OCI-LY1 (cell line): ENCODE data around the gene AP4S1.

Experiments used
- EZH2 ChIP-seq: fragments of 200-600 bp; sonication (generic), shearing (Covaris generic); IDR thresholded peaks from 2 replicates; pipeline ENCODE4 v1.8.0; 2017; ENCODE audit warnings: borderline replicate concordance, mixed run types, mild to moderate bottlenecking, antibody characterized with exemption, low read length, moderate library complexity, mixed read lengths
- TF ChIP-seq, protein P1 (sequence below): fragments of 200-600 bp; sonication (generic), shearing (Covaris generic); IDR thresholded peaks from 2 replicates; pipeline ENCODE4 v1.5.1; 2017; ENCODE audit warnings: mild to moderate bottlenecking, antibody characterized with exemption, low read length, moderate library complexity, mixed read lengths

DNA sequence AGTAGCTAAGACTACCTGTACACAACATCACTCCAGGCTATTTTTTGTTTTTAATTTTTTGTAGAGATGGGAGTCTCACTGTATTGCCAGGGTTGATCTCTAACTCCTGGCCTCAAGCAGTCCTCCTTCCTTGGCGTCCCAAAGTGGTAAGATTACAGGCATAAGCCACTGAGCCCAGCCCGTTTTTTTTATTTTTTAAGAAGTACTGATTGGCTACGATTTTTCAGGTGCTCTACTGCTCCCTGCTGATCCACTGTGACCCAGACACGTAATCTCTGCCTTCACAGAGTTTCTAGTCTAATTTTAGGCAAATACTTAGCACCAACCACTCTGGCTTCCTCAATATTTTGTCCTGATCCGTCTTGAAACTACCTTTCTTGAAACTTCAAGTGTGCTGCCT lies 5.0 kb downstream of the AP4S1 start:
- TF ChIP-seq EZH2 = no peak
- TF ChIP-seq, protein P1, sequence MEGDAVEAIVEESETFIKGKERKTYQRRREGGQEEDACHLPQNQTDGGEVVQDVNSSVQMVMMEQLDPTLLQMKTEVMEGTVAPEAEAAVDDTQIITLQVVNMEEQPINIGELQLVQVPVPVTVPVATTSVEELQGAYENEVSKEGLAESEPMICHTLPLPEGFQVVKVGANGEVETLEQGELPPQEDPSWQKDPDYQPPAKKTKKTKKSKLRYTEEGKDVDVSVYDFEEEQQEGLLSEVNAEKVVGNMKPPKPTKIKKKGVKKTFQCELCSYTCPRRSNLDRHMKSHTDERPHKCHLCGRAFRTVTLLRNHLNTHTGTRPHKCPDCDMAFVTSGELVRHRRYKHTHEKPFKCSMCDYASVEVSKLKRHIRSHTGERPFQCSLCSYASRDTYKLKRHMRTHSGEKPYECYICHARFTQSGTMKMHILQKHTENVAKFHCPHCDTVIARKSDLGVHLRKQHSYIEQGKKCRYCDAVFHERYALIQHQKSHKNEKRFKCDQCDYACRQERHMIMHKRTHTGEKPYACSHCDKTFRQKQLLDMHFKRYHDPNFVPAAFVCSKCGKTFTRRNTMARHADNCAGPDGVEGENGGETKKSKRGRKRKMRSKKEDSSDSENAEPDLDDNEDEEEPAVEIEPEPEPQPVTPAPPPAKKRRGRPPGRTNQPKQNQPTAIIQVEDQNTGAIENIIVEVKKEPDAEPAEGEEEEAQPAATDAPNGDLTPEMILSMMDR = no peak
